IMR-90 (cell line): ENCODE data around the gene TRIM40. TPM values are rescaled to one million over a fixed set of nuclear protein-coding genes. Genes with fewer than 3 reads are reported as not detected.

Experiments
- ATAC-seq: fragments of 200-7000 bp; cut with Tn5 transposase; 2 replicates; pipeline ENCODE4 v1.9.1; 2020; ENCODE audit warnings: low read depth, mild to moderate bottlenecking, moderate library complexity
- BruUV-seq: library from RNA; stranded (reverse); fragments of 400-500 nt; replicated peaks from 2 replicates; lab custom pipeline; 2021; lab: Mats Ljungman, UMichigan
- CTCF ChIA-PET: fragments of 300-600 bp; formaldehyde crosslinking; extraction: SDS; loops from one replicate; lab custom pipeline; 2021; ENCODE audit warnings: antibody characterized with exemption; lab: Yijun Ruan, JAX
- POLR2A ChIA-PET: fragments of 300-600 bp; sonication (Branson Sonifier 250); formaldehyde crosslinking; loops from one replicate; lab custom pipeline; 2022; ENCODE audit warnings: antibody characterized with exemption; ENCODE audit not compliant: unreplicated experiment; lab: Charles Lee
- DNase-seq: peaks from one replicate; pipeline ENCODE4 v3.0.0; 2013
- H2AFZ ChIP-seq: replicated peaks from 2 replicates; pipeline ENCODE3; 2013; ENCODE audit warnings: low read length, mild to moderate bottlenecking; ENCODE audit not compliant: poor library complexity
- H2AK5ac ChIP-seq: 2 replicates; pipeline ENCODE4 v1.6.1; 2013; ENCODE audit warnings: low read depth, low read length, inconsistent platforms
- H2AK9ac ChIP-seq: replicated peaks from 2 replicates; pipeline ENCODE3; 2013; ENCODE audit warnings: mild to moderate bottlenecking, low read depth, low read length, moderate library complexity; ENCODE audit not compliant: poor library complexity
- H2BK120ac ChIP-seq: 2 replicates; pipeline ENCODE4 v1.6.1; 2013; ENCODE audit warnings: low read depth, low read length, inconsistent platforms
- H2BK15ac ChIP-seq: 3 replicates; pipeline ENCODE4 v1.6.1; 2013; ENCODE audit warnings: low read depth, low read length, inconsistent platforms
- H2BK20ac ChIP-seq: 2 replicates; pipeline ENCODE4 v1.6.1; 2013; ENCODE audit warnings: low read depth, mild to moderate bottlenecking, inconsistent platforms, low read length, moderate library complexity
- H2BK5ac ChIP-seq: 2 replicates; pipeline ENCODE4 v1.6.1; 2013; ENCODE audit warnings: mild to moderate bottlenecking, low read depth, low read length, inconsistent platforms; ENCODE audit not compliant: poor library complexity, severe bottlenecking
- H3K14ac ChIP-seq: replicated peaks from 2 replicates; pipeline ENCODE4 v1.6.1; 2013; ENCODE audit warnings: low read depth, low read length, inconsistent platforms
- H3K18ac ChIP-seq: 2 replicates; pipeline ENCODE4 v1.6.1; 2013; ENCODE audit warnings: low read depth, low read length, control low read depth
- H3K23ac ChIP-seq: 2 replicates; pipeline ENCODE4 v1.6.1; 2013; ENCODE audit warnings: low read depth, low read length, inconsistent platforms
- H3K27ac ChIP-seq: 2 replicates; pipeline ENCODE4 v1.5.1; 2013; ENCODE audit warnings: mild to moderate bottlenecking, control low read depth, low read length; ENCODE audit not compliant: insufficient read depth
- H3K27me3 ChIP-seq: 2 replicates; pipeline ENCODE4 v1.6.1; 2013; ENCODE audit warnings: low read length; ENCODE audit not compliant: control insufficient read depth, insufficient read depth
- H3K36me3 ChIP-seq: 2 replicates; pipeline ENCODE4 v1.6.1; 2013; ENCODE audit warnings: low read length, mixed read lengths; ENCODE audit not compliant: control insufficient read depth, insufficient read depth
- H3K4ac ChIP-seq: 2 replicates; pipeline ENCODE4 v1.6.1; 2013; ENCODE audit warnings: low read depth, low read length, inconsistent platforms
- H3K4me1 ChIP-seq: 2 replicates; pipeline ENCODE4 v1.6.1; 2013; ENCODE audit warnings: low read length, mixed read lengths; ENCODE audit not compliant: control insufficient read depth, insufficient read depth
- H3K4me2 ChIP-seq: 2 replicates; pipeline ENCODE4 v1.6.1; 2013; ENCODE audit warnings: low read depth, mild to moderate bottlenecking, control low read depth, low read length, moderate library complexity
- H3K4me3 ChIP-seq: 2 replicates; pipeline ENCODE4 v1.5.1; 2013; ENCODE audit warnings: low read depth, mild to moderate bottlenecking, control low read depth, low read length, moderate library complexity; ENCODE audit not compliant: insufficient read depth
- H3K56ac ChIP-seq: 2 replicates; pipeline ENCODE4 v1.6.1; 2013; ENCODE audit warnings: low read length, inconsistent platforms; ENCODE audit not compliant: insufficient read depth; ENCODE audit errors: extremely low read depth
- H3K79me1 ChIP-seq, 2 experiments: 2 replicates each; pipeline ENCODE4 v1.6.1; 2013; ENCODE audit warnings: low read length in 2 of 2, inconsistent platforms in 1 of 2, low read depth in 1 of 2
- H3K9ac ChIP-seq: 2 replicates; pipeline ENCODE4 v1.6.1; 2013; ENCODE audit warnings: low read depth, low read length, control low read depth
- H3K9me1 ChIP-seq: 2 replicates; pipeline ENCODE4 v1.6.1; 2013; ENCODE audit warnings: low read length, inconsistent platforms; ENCODE audit not compliant: insufficient read depth
- H3K9me3 ChIP-seq: 2 replicates; pipeline ENCODE4 v1.6.1; 2013; ENCODE audit warnings: low read length; ENCODE audit not compliant: control insufficient read depth, insufficient read depth
- H4K20me1 ChIP-seq: 2 replicates; pipeline ENCODE4 v1.6.1; 2013; ENCODE audit warnings: low read length, inconsistent platforms; ENCODE audit not compliant: insufficient read depth
- H4K5ac ChIP-seq: 2 replicates; pipeline ENCODE4 v1.6.1; 2013; ENCODE audit warnings: mild to moderate bottlenecking, low read depth, low read length, control low read depth
- H4K8ac ChIP-seq, 2 experiments: 2 replicates each; pipeline ENCODE4 v1.6.1; 2013; ENCODE audit warnings: low read depth in 2 of 2, low read length in 2 of 2, control low read depth in 1 of 2, inconsistent platforms in 1 of 2
- H4K91ac ChIP-seq: 2 replicates; pipeline ENCODE4 v1.6.1; 2013; ENCODE audit warnings: low read depth, low read length, inconsistent platforms; ENCODE audit not compliant: insufficient read depth
- BHLHE40 ChIP-seq: fragments of 150-350 bp; IDR thresholded peaks from 2 replicates; pipeline ENCODE4 v1.6.1; 2016; ENCODE audit warnings: mild to moderate bottlenecking, low read depth, low read length
- CTCF ChIP-seq: conservative IDR thresholded peaks from 2 replicates; pipeline ENCODE4 v1.5.1; 2012; ENCODE audit warnings: mild to moderate bottlenecking, low read depth, low read length, improper control_type of control experiment
- ELK1 ChIP-seq: fragments of 150-350 bp; IDR thresholded peaks from 2 replicates; pipeline ENCODE4 v1.6.1; 2016; ENCODE audit warnings: low read depth, mild to moderate bottlenecking, low read length, moderate library complexity, borderline replicate concordance
- MAFK ChIP-seq: IDR thresholded peaks from 2 replicates; pipeline ENCODE4 v1.6.1; 2012; ENCODE audit warnings: low read depth, low read length, improper control_type of control experiment
- MAZ ChIP-seq: IDR thresholded peaks from 2 replicates; pipeline ENCODE4 v1.6.1; 2012; ENCODE audit warnings: low read depth, mild to moderate bottlenecking, low read length, improper control_type of control experiment, moderate library complexity, borderline replicate concordance
- NFE2L2 ChIP-seq: fragments of 150-350 bp; IDR thresholded peaks from 2 replicates; pipeline ENCODE4 v1.6.1; 2016; ENCODE audit warnings: low read depth, mild to moderate bottlenecking, low read length
- RAD21 ChIP-seq: IDR thresholded peaks from 2 replicates; pipeline ENCODE4 v1.6.1; 2012; ENCODE audit warnings: low read length, improper control_type of control experiment
- RFX5 ChIP-seq: IDR thresholded peaks from 2 replicates; pipeline ENCODE4 v1.8.0; 2012; ENCODE audit warnings: low read depth, mild to moderate bottlenecking, low read length, moderate library complexity
- WGBS, 2 experiments: methylation state at CpG; one replicate each; pipeline versions ENCODE4 v1.1.5 to v1.1.7; 2013; ENCODE audit warnings: missing lambda C conversion rate in 2 of 2; ENCODE audit not compliant: insufficient read length in 1 of 2; ENCODE audit errors: extremely low coverage in 2 of 2; 5-methylcytosine and 5-hydroxymethylcytosine counted together
- dilution Hi-C: fragments of 300-500 bp; cut with HindIII; formaldehyde crosslinking; loops from one replicate; pipeline ENCODE4 v1.14.3; 2018; ENCODE audit warnings: low sequenced_read_pairs; ENCODE audit not compliant: unreplicated experiment
- in situ Hi-C: fragments of 300-500 bp; cut with MboI; formaldehyde crosslinking; loops from 3 replicates; pipeline ENCODE4 v1.14.3; 2019; ENCODE audit warnings: low sequenced_read_pairs, inconsistent platforms, mixed read lengths
- intact Hi-C: fragments of 100-400 bp; cut with micrococcal nuclease; formaldehyde crosslinking; loops from 2 replicates; pipeline ENCODE4 v1.10.0; 2022
- polyA plus RNA-seq, 3 experiments: library from polyadenylated mRNA; depleted of rRNA; stranded (reverse); fragments of >200 nt; gene quantifications; 2 replicates each; pipeline ENCODE4 v1.2.3, GENCODE V29; 2012; ENCODE audit warnings: low replicate concordance in 1 of 3
- total RNA-seq: library from RNA; depleted of rRNA; stranded (reverse); fragments of >200 nt; gene quantifications from 2 replicates; pipeline ENCODE4 v1.2.3, GENCODE V29; 2012

The TRIM40 gene
- total and polyA plus RNA-seq, 2 of the 4 experiments (the other 2 are of a cell fraction): not detected

DNA sequence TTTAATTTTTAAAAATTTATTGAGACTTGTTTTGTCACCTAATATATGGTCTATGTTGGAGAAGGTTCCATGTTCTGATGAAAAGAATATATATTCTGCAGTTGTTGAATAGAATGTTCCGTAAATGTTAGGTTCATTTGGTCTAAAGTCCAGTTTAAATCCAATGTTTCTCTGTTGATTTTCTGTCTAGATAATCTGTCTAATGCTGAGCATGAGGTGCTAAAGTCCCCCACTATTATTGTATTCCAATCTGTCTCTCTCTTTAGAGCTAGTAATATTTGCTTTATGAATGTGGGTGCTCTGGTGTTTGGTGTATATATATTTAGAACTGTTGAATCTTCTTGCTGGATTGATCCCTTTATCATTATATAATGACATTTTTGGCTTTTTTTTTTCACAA lies 42.9 kb downstream of the TRIM40 start:
- no peak overlapping the region for H3K9ac ChIP-seq
- H3K9me1 ChIP-seq: no peaks in the 10 kb centered on the region
- no peak overlapping the region for H3K56ac ChIP-seq
- no peak overlapping the region for H4K8ac ChIP-seq
- H2AK9ac ChIP-seq: no peak overlapping the region
- H2BK5ac ChIP-seq: no peak overlapping the region
- no peaks in the 10 kb centered on the region for H3K79me1 ChIP-seq
- no peak for TF ChIP-seq CTCF
- TF ChIP-seq NFE2L2: no peak
- no peak for TF ChIP-seq BHLHE40
- TF ChIP-seq RFX5: no peak
- TF ChIP-seq ELK1: no peak
- TF ChIP-seq MAZ: no peak
- no peak for TF ChIP-seq MAFK
- TF ChIP-seq RAD21: no peak
- DNase-seq (no peak), ATAC-seq (no peak)
- H3K36me3 ChIP-seq: no peaks in the 10 kb centered on the region
- H3K27me3 ChIP-seq: peaks cover 9% of the 10 kb centered on the region
- H3K14ac ChIP-seq: no peak overlapping the region
- H2BK20ac ChIP-seq: no peak overlapping the region
- intact Hi-C loops (no loop called here), dilution Hi-C loops (no loop called here), in situ Hi-C loops (no loop called here)
- no peaks in the 10 kb centered on the region for H3K4me1 ChIP-seq
- H2BK120ac ChIP-seq: no peak overlapping the region
- no peak overlapping the region for H3K18ac ChIP-seq
- no peak overlapping the region for H4K5ac ChIP-seq
- H3K4ac ChIP-seq: no peak overlapping the region
- H3K27ac ChIP-seq: no peak overlapping the region
- H2AFZ ChIP-seq: no peak overlapping the region
- no TSS peak for BruUV-seq
- H3K4me3 ChIP-seq: no peak overlapping the region
- ChIA-PET CTCF (interaction anchor here (0.7 kb wide), 2 partner anchors 25 to 1259 kb away, joined by 3 to 7 read pairs; no protein-coding TSS in a partner anchor), POLR2A (no interaction called here)
- no CpG with 5 or more reads among the region's 1 CpG for WGBS, 2 experiments
- H3K9me3 ChIP-seq: 0 out of 2 replicates have a peak, but pooled peaks cover 2% of the 10 kb centered on the region
- no peak overlapping the region for H3K4me2 ChIP-seq
- H2AK5ac ChIP-seq: no peak overlapping the region
- no peak overlapping the region for H4K91ac ChIP-seq
- no peaks in the 10 kb centered on the region for H4K20me1 ChIP-seq
- no peak overlapping the region for H2BK15ac ChIP-seq
- H3K23ac ChIP-seq: no peak overlapping the region
